Stimulated activated CD4-positive, alpha-beta T cell treated with anti-CD3 and anti-CD28 coated beads, Interleukin-15, amount 100 ng/mL, for 24 hours (primary cell): ENCODE measurements around the gene GBA3.

Source experiments
- DNase-seq: peaks from one replicate; pipeline ENCODE4 v3.0.0-alpha.2; 2020

GBA3 gene

GRCh38 chr4:22692736-22693135 is at the start of gene GBA3:
GBA3 (plus strand) TSS chr4:22692937.
- DNase-seq = no peak

GRCh38 chr4:22643952-22644351 is 48.8 kb upstream of the GBA3 start:
- no peak for DNase-seq

- DNase-seq = no peak
Observed at GRCh38 chr4:22645481-22646182, 47.1 kb upstream of the GBA3 start.

GRCh38 chr4:22648996-22649395 is 43.7 kb upstream of the GBA3 start:
- DNase-seq = no peak

GRCh38 chr4:22650771-22651170 is 42.0 kb upstream of the GBA3 start:
- DNase-seq = no peak

- DNase-seq = no peak
Observed at GRCh38 chr4:22653752-22654151, 39.0 kb upstream of the GBA3 start.

- DNase-seq = no peak
Observed at GRCh38 chr4:22661443-22661842, 31.3 kb upstream of the GBA3 start.

GRCh38 chr4:22667332-22667940 is 25.3 kb upstream of the GBA3 start:
- DNase-seq = no peak

- no peak for DNase-seq
Observed at GRCh38 chr4:22668301-22668700, 24.4 kb upstream of the GBA3 start.

- no peak for DNase-seq
Observed at GRCh38 chr4:22668702-22669101, 24.0 kb upstream of the GBA3 start.

- no peak for DNase-seq
Observed at GRCh38 chr4:22670956-22671355, 21.8 kb upstream of the GBA3 start.

GRCh38 chr4:22672519-22672918 is 20.2 kb upstream of the GBA3 start:
- no peak for DNase-seq

- DNase-seq = no peak
Observed at GRCh38 chr4:22672944-22673343, 19.8 kb upstream of the GBA3 start.

GRCh38 chr4:22674700-22675099 is 18.0 kb upstream of the GBA3 start:
- no peak for DNase-seq

- DNase-seq = no peak
Observed at GRCh38 chr4:22676063-22676462, 16.7 kb upstream of the GBA3 start.

- no peak for DNase-seq
Observed at GRCh38 chr4:22677780-22678179, 15.0 kb upstream of the GBA3 start.

- no peak for DNase-seq
Observed at GRCh38 chr4:22678940-22679854, 13.5 kb upstream of the GBA3 start.

- no peak for DNase-seq
Observed at GRCh38 chr4:22680065-22680642, 12.6 kb upstream of the GBA3 start.

GRCh38 chr4:22683726-22684125 is 9.0 kb upstream of the GBA3 start:
- no peak for DNase-seq

- DNase-seq = no peak
Observed at GRCh38 chr4:22686141-22686540, 6.6 kb upstream of the GBA3 start.

GRCh38 chr4:22688236-22688635 is 4.5 kb upstream of the GBA3 start:
- no peak for DNase-seq

- DNase-seq = no peak
Observed at GRCh38 chr4:22689428-22689827, 3.3 kb upstream of the GBA3 start.

- no peak for DNase-seq
Observed at GRCh38 chr4:22695029-22695428, 2.3 kb downstream of the GBA3 start.
